SU-DHL-6 (cell line): Measurements from ENCODE around the gene PCLO.
"Not testable (repeated sequence)": the region's sequence is repeated elsewhere in the genome, so short reads cannot be mapped to it uniquely, and the experiment has no call there.

Source experiments
- H2AFZ ChIP-seq: fragments of 200-600 bp; sonication (generic); 2 replicates; pipeline ENCODE4 v1.6.1; 2014; ENCODE audit warnings: low read depth, mild to moderate bottlenecking, moderate library complexity, mixed read lengths, antibody characterized with exemption, low read length; ENCODE audit not compliant: severe bottlenecking
- H3F3A ChIP-seq: fragments of 200-600 bp; shearing (Covaris generic); 2 replicates; pipeline ENCODE4 v1.6.0; 2016; ENCODE audit warnings: antibody characterized with exemption, mild to moderate bottlenecking; ENCODE audit not compliant: insufficient read depth
- H3K27ac ChIP-seq: fragments of 200-600 bp; sonication (generic); 2 replicates; pipeline ENCODE4 v1.5.1; 2016; ENCODE audit warnings: low read depth, mild to moderate bottlenecking, low read length, moderate library complexity, mixed read lengths
- H3K27me3 ChIP-seq: fragments of 200-600 bp; sonication (generic), shearing (Covaris generic); 2 replicates; pipeline ENCODE4 v1.6.0; 2014; ENCODE audit warnings: mild to moderate bottlenecking, low read length
- H3K36me3 ChIP-seq: fragments of 200-600 bp; sonication (generic); 2 replicates; pipeline ENCODE4 v1.6.1; 2014; ENCODE audit warnings: mild to moderate bottlenecking, low read length, mixed read lengths
- H3K4me2 ChIP-seq: fragments of 300-600, 200-600 bp; shearing (Covaris generic), sonication (generic); 2 replicates; pipeline ENCODE4 v1.6.0; 2014; ENCODE audit warnings: low read length, low read depth, mild to moderate bottlenecking; ENCODE audit not compliant: poor library complexity, severe bottlenecking
- H3K4me3 ChIP-seq: fragments of 200-600 bp; sonication (generic); 2 replicates; pipeline ENCODE4 v1.5.1; 2014; ENCODE audit warnings: antibody characterized with exemption, low read length, mild to moderate bottlenecking, mixed read lengths; ENCODE audit not compliant: insufficient read depth, poor library complexity, severe bottlenecking
- H3K79me2 ChIP-seq: fragments of 200-600 bp; sonication (generic); 2 replicates; pipeline ENCODE4 v1.6.1; 2014; ENCODE audit warnings: mild to moderate bottlenecking, low read length, moderate library complexity; ENCODE audit not compliant: insufficient read depth
- H3K9ac ChIP-seq: fragments of 200-600 bp; sonication (generic); 2 replicates; pipeline ENCODE4 v1.7.0; 2014; ENCODE audit warnings: mild to moderate bottlenecking, low read length
- H3K9me2 ChIP-seq: fragments of 200-600 bp; sonication (generic); replicated peaks from 2 replicates; pipeline ENCODE4 v1.6.1; 2014; ENCODE audit warnings: low read length; ENCODE audit not compliant: insufficient read depth
- H3K9me3 ChIP-seq: fragments of 200-600 bp; sonication (generic); 2 replicates; pipeline ENCODE4 v1.6.1; 2014; ENCODE audit warnings: low read length, mixed read lengths; ENCODE audit not compliant: insufficient read depth
- H4K20me1 ChIP-seq: fragments of 200-600 bp; sonication (generic); 2 replicates; pipeline ENCODE4 v1.6.1; 2014; ENCODE audit warnings: low read depth, mild to moderate bottlenecking, antibody characterized with exemption, low read length, moderate library complexity, mixed read lengths
- EZH2phosphoT487 ChIP-seq: fragments of 200-600 bp; sonication (generic), shearing (Covaris generic); conservative IDR thresholded peaks from 2 replicates; pipeline ENCODE4 v1.6.1; 2018; ENCODE audit warnings: mild to moderate bottlenecking, antibody characterized with exemption, low read length, moderate library complexity, mixed read lengths
- TF ChIP-seq, protein P1 (sequence below): fragments of 200-600 bp; sonication (generic); IDR thresholded peaks from one replicate; pipeline ENCODE4 v1.5.1; 2017; ENCODE audit warnings: antibody characterized with exemption, mild to moderate bottlenecking, low read length, moderate library complexity; ENCODE audit not compliant: insufficient read depth, poor library complexity, severe bottlenecking

Gene PCLO

DNA sequence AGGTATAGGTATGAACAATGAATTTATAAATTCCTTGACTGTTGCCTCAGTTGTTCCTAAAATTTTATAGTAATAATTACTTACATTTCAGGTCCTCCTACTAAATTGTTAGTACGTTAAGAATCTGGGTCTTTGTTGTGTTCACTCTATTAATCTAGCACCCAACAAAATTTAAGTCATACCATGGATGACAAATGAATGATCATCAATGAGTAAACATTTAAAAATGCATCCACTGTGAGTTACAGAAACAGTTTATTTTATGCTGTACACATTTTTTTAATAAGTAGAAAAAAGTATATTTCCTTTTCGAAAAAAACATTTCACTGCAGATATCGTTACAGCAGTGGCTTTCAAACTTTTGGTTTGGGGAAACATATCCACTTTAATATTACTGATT, 265.2 kb downstream of the PCLO start:
- Histone ChIP-seq H4K20me1 (no peaks in the 10 kb centered on the region; the same call in 1 of the 2 replicates), H3K4me3 (no peak overlapping the region), H3F3A (no peaks in the 10 kb centered on the region), H3K9me3 (0 out of 2 replicates have a peak, but pooled peaks cover 7% of the 10 kb centered on the region), H3K36me3 (no peaks in the 10 kb centered on the region), H3K9ac (no peak overlapping the region), H3K27me3 (no peaks in the 10 kb centered on the region), H2AFZ (no peak overlapping the region), H3K79me2 (no peaks in the 10 kb centered on the region), H3K4me2 (no peak overlapping the region), H3K9me2 (no peaks in the 10 kb centered on the region), H3K27ac (no peak overlapping the region)
- TF ChIP-seq EZH2phosphoT487, result no peak
- TF ChIP-seq, protein P1, sequence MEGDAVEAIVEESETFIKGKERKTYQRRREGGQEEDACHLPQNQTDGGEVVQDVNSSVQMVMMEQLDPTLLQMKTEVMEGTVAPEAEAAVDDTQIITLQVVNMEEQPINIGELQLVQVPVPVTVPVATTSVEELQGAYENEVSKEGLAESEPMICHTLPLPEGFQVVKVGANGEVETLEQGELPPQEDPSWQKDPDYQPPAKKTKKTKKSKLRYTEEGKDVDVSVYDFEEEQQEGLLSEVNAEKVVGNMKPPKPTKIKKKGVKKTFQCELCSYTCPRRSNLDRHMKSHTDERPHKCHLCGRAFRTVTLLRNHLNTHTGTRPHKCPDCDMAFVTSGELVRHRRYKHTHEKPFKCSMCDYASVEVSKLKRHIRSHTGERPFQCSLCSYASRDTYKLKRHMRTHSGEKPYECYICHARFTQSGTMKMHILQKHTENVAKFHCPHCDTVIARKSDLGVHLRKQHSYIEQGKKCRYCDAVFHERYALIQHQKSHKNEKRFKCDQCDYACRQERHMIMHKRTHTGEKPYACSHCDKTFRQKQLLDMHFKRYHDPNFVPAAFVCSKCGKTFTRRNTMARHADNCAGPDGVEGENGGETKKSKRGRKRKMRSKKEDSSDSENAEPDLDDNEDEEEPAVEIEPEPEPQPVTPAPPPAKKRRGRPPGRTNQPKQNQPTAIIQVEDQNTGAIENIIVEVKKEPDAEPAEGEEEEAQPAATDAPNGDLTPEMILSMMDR, result no peak

DNA sequence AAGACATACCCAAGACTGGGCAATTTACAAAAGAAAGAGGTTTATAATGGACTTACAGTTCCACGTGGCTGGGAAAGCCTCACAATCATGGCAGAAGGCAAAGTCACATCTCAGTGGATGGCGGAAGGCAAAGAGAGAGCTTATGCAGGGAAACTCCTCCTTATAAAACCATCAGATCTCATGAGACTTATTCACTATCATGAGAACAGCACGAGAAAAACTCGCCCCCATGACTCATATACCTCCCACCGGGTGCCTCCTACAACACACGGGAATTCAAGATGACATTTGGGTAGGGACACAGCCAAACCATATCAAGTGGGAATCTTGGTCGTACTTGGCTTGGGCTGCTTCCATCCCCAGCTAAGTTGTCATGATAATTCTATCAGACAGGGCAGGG, 268.3 kb downstream of the PCLO start:
- not testable (repeated sequence) for H4K20me1 ChIP-seq, H3K4me2 ChIP-seq, H3F3A ChIP-seq, H3K9ac ChIP-seq, H2AFZ ChIP-seq, H3K36me3 ChIP-seq, H3K9me2 ChIP-seq, H3K27me3 ChIP-seq, H3K27ac ChIP-seq, H3K9me3 ChIP-seq, H3K4me3 ChIP-seq, H3K79me2 ChIP-seq

DNA sequence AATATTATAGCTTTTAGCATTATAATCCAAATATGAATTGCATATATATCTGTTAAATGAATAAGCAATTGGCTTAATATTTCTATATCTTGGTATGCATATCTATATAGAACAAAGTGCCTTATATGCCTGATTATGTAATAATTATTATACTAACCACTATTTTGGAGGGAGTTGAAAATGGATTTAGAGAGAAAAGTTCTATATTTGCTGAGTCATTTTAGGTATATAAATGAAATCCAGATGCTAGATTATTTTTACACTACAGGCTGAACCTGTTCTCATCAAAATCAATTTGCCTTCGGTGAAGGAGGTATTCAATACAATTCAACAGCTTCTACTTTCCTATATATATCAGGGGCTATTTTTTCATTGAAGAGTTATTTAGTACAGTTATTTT, 276.4 kb downstream of the PCLO start:
- TF ChIP-seq, protein P1, result no peak
- no peak for TF ChIP-seq EZH2phosphoT487
- Histone ChIP-seq H4K20me1 (no peaks in the 10 kb centered on the region), H3F3A (no peaks in the 10 kb centered on the region), H3K4me3 (no peak overlapping the region), H3K27me3 (no peaks in the 10 kb centered on the region), H3K9me3 (no peaks in the 10 kb centered on the region), H3K9me2 (no peaks in the 10 kb centered on the region), H3K27ac (no peak overlapping the region), H3K9ac (no peak overlapping the region), H2AFZ (no peak overlapping the region), H3K36me3 (no peaks in the 10 kb centered on the region), H3K4me2 (no peak overlapping the region), H3K79me2 (no peaks in the 10 kb centered on the region)

DNA sequence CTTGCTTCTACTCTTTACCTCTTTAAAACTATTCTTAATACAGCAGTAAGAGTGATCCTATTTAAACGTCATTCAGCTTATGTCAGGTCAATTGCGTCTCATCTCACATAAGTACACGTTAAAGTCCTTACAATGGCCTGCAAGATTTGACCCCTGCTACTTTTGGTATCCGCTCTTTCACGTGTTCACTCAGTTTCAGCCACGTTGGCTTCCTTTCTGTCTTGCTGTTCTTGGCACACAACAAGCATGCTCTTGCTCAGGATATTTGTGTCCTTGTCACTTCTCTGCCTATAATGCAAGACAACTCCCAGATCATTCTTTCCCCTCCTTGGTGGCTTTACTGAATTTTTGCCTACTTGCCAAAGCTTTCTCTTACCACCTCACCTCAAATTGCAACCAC, 296.8 kb downstream of the PCLO start:
- H3K36me3 ChIP-seq, result no peaks in the 10 kb centered on the region
- no peak overlapping the region for H3K4me3 ChIP-seq
- TF ChIP-seq, protein P1, result no peak
- TF ChIP-seq EZH2phosphoT487, result no peak
- no peaks in the 10 kb centered on the region for H4K20me1 ChIP-seq
- H3K27ac ChIP-seq, result no peak overlapping the region
- no peak overlapping the region for H3K9ac ChIP-seq
- H3F3A ChIP-seq, result no peaks in the 10 kb centered on the region
- no peaks in the 10 kb centered on the region for H3K79me2 ChIP-seq
- no peaks in the 10 kb centered on the region for H3K9me2 ChIP-seq
- no peak overlapping the region for H3K4me2 ChIP-seq
- no peaks in the 10 kb centered on the region for H3K9me3 ChIP-seq
- H3K27me3 ChIP-seq, result no peaks in the 10 kb centered on the region
- no peak overlapping the region for H2AFZ ChIP-seq
